HG03060 (cell line): ENCODE data around the gene PADI1.

Experiments
- ATAC-seq: cut with Tn5 transposase; IDR thresholded peaks from one replicate; pipeline ENCODE4 v1.9.1; 2021; ENCODE audit warnings: low read depth, moderate number of reproducible peaks; ENCODE audit not compliant: unreplicated experiment

Gene PADI1

GRCh38 chr1:17204546-17205440, at the start of gene PADI1:
Gene PADI1, plus strand, starts transcription at chr1:17205128. Its CDS starts 90 bp downstream, at chr1:17205218.
- ATAC-seq = no peak

- no peak for ATAC-seq
Observed at GRCh38 chr1:17155257-17155920, 49.5 kb upstream of the PADI1 start.

- no peak for ATAC-seq
Observed at GRCh38 chr1:17156108-17156507, 48.8 kb upstream of the PADI1 start.

- ATAC-seq = no peak
Observed at GRCh38 chr1:17158961-17159360, 46.0 kb upstream of the PADI1 start.

GRCh38 chr1:17161137-17161740, 43.7 kb upstream of the PADI1 start:
- no peak for ATAC-seq

GRCh38 chr1:17161926-17162800, 42.8 kb upstream of the PADI1 start:
- no peak for ATAC-seq

- no peak for ATAC-seq
Observed at GRCh38 chr1:17162941-17163340, 42.0 kb upstream of the PADI1 start.

- ATAC-seq = no peak
Observed at GRCh38 chr1:17163371-17163770, 41.6 kb upstream of the PADI1 start.

- no peak for ATAC-seq
Observed at GRCh38 chr1:17163789-17164666, 40.9 kb upstream of the PADI1 start.

GRCh38 chr1:17165823-17166222, 39.1 kb upstream of the PADI1 start:
- ATAC-seq = no peak

GRCh38 chr1:17167041-17167785, 37.7 kb upstream of the PADI1 start:
- no peak for ATAC-seq

- no peak for ATAC-seq
Observed at GRCh38 chr1:17167786-17168090, 37.2 kb upstream of the PADI1 start.

- no peak for ATAC-seq
Observed at GRCh38 chr1:17168091-17168876, 36.6 kb upstream of the PADI1 start.

GRCh38 chr1:17170571-17170970, 34.4 kb upstream of the PADI1 start:
- ATAC-seq = no peak

- no peak for ATAC-seq
Observed at GRCh38 chr1:17173217-17173616, 31.7 kb upstream of the PADI1 start.

- ATAC-seq = no peak
Observed at GRCh38 chr1:17176306-17177061, 28.4 kb upstream of the PADI1 start.

- ATAC-seq = no peak
Observed at GRCh38 chr1:17177651-17178050, 27.3 kb upstream of the PADI1 start.
